ENCODE data around the gene KLHL13.
"Not testable (repeated sequence)": the region's sequence is repeated elsewhere in the genome, so short reads cannot be mapped to it uniquely, and the experiment has no call there.

The KLHL13 gene

GRCh38 chrX:118066867-118067515 lies 49.6 kb downstream of the KLHL13 start:
- DNase-seq: no peak

GRCh38 chrX:118062817-118063615 lies 53.6 kb downstream of the KLHL13 start:
- DNase-seq: no peak

DNA sequence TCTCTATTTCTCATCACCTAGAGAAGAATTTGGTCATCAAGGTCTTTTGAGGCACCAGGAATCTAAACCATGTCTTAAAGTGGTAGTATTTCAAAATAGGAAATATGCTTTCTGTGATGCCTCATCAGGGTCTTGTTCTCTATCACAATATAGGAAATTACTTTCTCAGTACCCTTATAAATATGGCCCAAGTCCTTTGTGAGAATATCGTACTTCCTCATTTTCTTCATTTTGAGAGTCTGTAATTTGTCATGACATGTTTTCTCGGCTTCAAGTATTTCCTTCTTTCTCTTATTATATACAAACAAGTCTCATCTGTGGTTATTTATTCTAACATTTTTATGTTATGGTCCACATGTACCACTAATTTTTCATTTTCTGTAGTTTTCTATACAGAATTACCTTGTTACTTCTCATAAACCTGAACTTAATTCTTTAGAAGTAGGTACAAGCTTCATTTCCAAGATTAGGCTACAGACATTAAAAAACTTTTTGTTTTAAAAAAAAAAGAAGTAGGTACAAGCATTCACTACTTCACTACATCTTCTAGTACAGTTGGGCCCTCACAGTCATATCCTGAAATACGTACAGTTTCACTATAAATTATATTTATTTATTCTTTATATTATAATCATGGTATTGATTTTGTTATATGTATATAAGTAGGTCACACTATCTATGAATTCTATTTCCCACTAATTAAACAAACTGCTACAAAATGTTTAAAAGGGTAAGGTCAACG lies 54.4 kb downstream of the KLHL13 start:
- DNase-seq: peak; percentile 13

DNA sequence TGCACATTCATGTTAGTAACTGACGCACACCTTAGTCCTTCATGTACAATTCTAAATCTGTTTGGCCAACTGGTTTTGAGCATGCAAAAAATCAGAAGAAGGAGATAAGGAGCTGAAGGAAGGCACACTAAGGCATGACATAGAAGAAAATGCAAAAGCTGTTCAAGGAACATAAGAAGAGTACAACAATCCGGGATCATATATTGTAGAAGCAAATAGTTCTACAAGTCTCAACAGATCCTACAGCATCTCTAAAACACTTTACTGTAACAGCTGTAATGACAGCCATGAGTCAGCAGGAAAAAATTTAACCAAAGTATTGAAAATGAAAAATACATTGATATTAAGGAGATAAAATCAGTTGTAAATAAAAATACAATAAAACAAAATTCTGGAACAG lies 57.7 kb downstream of the KLHL13 start:
- no peak for DNase-seq

DNA sequence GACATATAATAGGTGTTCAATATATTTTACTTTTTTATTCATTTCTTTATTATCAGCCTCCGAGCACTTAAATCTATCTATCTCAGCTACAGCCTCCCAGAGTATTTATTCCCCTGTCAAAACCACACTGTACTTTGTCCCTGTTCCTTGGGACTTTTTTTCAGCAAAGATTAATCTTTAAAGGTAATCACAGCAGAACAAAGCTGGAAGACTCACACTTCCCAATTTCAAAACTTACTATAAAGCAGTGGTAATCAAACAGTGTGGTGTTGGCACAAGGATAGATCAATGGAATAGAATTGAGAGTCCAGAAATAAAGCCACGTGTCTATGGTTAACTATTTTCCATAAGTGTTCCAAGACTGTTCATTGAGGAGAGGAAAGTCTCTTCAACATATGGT lies 59.7 kb downstream of the KLHL13 start:
- DNase-seq: no peak

- DNase-seq: peak; percentile 10
Measured at GRCh38 chrX:118049713-118050112, 66.9 kb downstream of the KLHL13 start.

DNA sequence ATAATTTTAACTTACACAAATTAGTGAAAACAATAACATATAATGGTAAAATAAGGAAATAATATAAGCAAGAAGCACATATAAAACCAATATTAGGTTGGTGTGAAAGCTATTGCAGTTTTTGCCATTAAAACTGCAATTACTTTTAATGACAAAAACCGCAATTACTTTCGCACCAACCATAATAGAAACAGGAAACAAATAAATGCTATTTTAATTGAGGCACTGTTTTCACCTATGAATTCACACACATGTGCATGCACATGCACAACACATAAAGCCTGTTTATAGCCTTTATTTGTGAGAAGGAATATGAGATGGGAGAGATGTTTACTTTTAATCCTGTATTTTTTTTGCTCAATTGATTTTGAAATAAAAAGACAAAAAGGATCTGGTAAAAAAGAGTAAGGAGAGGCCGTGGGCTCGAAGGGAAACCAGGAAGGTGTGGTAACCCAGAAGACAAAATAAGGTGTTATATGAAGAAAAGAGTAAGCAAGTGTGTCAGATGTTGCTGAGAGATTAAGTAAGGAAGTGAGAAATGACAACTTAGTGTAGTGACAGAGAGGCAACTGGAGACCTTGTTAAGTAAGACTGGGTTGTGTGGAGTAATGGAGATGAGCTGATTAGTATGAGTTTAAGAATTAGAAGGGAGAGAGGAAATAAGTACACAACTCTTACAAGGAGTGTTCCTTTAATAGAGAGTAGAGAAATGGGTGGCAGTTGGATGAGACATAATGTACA lies 69.0 kb downstream of the KLHL13 start:
- no peak for DNase-seq

DNA sequence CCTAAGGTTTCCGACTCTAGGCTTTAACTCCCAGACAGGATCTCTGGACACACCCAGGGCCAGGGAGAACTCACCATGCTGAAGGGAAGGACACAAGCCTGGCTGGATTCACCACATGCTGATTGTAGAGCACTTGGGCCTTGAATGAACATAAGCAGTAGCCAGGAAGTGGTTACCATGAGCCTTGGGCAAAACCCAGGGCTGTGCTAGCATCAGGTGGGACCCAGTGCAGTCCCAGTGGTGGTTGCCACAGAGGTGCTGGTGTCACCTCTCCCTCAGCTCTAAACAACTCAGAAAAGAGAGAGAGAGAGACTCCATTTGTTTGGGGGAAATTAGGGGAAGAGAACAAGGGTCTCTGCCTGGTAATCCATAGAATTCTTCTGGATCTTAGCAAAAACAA lies 77.0 kb downstream of the KLHL13 start:
- DNase-seq: no peak

DNA sequence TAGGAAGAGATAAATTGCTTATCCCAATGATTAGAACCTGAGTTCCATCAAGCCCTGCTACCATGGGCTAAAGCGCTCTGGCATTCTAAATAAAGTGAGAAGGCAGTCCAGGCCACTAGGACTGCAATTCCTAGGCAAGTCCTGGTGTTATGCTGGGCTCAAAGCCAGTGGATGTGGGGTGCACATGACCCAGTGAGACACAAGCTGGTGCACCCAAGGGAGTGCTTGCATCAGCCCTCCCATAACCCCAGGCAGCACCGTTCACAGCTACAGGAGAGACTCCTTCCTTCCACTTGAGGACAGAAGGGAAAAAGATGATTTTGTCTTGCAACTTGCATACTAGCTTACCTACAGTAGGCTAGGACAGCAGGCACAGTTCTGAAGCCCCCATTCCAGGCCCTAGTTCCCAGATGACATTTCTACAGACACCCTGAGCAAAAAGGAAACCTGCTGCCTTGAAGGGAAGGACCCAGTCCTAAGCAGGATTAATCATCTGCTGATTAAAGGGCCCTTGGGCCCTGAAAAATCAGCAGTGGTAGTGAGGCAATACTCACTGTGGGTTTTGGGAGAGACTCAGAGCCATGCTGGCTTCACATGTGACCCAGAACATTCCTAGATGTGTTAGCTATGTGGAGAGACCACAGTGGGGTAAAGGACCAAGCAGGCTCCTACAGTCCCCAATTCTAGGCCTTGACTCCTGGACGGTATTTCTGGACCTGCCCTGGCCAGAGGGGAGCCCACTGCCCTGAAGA lies 77.8 kb downstream of the KLHL13 start:
- no peak for DNase-seq

DNA sequence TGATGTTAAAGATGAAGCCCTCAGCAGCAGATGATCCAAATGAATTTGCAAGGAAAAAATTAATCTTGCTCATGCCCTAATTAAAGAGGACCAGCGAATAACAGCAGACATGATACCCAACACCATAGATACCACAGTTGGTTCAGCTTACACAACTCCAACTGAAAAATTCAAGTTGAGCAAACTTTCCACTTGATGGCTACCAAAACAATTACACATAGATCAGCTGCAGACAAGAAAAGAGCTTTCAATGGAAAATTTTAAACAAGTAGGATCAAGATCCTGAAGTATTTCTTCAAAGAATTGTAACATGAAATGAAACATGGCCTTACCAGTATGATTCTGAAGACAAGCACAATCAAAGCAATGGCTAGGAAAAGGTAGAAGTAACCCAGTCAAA lies 90.0 kb downstream of the KLHL13 start:
- no peak for DNase-seq

GRCh38 chrX:118025226-118025625 lies 91.4 kb downstream of the KLHL13 start:
- DNase-seq: peak; percentile 5

DNA sequence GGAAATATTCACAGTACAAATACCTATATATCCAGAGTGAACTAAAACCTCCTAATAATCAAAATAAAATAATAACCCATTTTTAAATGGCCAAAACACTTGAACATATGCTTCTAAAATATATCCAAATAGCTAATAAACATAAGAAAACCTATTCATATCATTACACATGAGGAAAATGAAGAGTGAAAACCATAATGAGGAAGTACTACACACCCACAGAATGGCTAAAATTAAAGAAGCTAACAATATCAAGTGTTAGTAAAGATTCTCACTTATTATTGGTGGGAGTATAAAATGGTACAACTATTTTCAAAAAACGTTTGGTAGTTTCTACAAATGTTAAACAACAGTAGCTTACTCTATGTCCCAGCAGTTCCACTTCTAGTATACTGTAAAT lies 92.1 kb downstream of the KLHL13 start:
- no peak for DNase-seq

DNA sequence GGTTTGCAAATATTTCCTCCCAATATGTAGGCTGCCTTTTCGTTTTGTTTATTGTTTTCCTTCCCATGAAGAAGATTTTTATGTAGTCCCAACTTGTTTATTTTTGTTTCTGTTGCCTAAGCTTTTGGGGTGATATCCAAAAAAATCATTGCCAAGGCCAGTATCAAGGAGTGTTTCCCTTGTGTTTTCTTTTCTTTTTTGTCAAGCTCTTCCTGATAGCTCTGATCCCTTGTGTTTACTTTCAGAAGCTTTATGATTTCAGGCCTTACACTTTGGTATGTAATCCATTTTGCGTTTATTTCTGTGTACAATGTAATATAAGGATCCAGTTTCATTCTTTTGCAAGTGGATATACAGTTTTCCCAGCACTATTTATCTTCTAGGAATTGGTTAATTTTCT lies 93.9 kb downstream of the KLHL13 start:
- DNase-seq: no peak

- DNase-seq: no peak
Measured at GRCh38 chrX:118016422-118016821, 100.2 kb downstream of the KLHL13 start.

GRCh38 chrX:118002417-118002816 lies 114.2 kb downstream of the KLHL13 start:
- DNase-seq: not testable (repeated sequence)

DNA sequence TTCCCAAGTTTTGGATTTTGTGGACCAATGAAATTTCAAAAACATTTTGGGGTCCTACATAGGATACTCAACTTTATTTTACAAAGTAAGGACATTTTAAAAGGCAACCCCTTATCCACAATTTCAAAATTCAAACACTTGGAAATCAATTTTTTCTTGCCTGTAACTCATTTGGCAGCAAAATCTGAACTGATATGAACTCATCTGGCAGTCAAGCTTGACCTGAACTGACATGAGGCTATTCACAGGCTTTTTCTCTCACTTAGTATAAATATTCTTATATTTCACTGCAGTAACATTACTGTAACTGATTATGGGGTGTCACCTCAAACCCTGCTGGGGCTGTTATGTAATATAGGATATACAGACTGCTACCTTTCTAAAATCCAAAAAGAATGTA lies 116.1 kb downstream of the KLHL13 start:
- DNase-seq: no peak

DNA sequence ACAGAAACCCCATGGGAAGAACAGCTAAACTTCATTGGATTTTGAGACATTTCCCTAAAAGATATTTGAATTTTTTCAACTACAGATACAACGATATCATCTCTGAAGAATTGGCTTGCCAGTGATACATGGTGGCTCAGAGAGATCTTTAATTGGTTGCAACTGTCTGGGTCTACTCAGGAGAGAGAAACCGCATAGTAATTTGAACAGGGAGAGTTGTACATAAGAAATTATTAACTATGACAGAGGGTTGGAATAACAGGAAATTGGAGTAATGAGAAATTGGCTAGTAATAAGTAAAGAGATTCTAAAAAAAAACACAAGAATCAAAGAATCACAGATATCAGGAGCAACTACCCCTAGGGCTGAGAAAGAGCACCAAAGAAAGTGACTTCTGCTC lies 118.4 kb downstream of the KLHL13 start:
- no peak for DNase-seq

- no peak for DNase-seq
Measured at GRCh38 chrX:117996918-117997480, 119.6 kb downstream of the KLHL13 start.

DNA sequence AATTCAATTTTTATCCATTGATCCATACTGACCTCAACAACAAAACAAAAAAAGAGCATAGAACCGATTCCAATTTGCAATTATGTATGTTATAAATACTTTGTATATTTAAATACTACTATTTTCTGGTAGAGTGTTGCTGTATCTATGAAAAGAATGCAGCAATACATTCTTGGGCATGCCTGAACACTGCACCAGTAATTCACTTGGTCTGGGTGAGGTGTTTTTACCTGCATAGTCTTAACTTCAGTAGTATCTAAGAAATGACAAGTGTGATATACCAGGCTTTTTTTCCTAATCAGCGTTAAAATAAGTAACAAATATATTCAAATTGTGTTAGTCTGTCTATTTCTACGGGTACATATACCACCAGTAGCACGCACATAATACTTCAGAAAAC lies 120.2 kb downstream of the KLHL13 start:
- no peak for DNase-seq

- no peak for DNase-seq
Measured at GRCh38 chrX:117995378-117995777, 121.2 kb downstream of the KLHL13 start.

GRCh38 chrX:117992192-117992723 lies 124.4 kb downstream of the KLHL13 start:
- no peak for DNase-seq

GRCh38 chrX:117990438-117990837 lies 126.2 kb downstream of the KLHL13 start:
- no peak for DNase-seq

All from suppressor macrophage treated with lipopolysaccharide for 4 hours (primary cell).